ENCODE measurements around the gene ULBP2.
"Not testable (repeated sequence)": the region's sequence is repeated elsewhere in the genome, so short reads cannot be mapped to it uniquely, and the experiment has no call there.

- not testable (repeated sequence) for TF ChIP-seq CTCF (IDR thresholded peaks at IDR 0.05); ZFX (IDR thresholded peaks at IDR 0.05; ENCODE audit: borderline replicate concordance)
Measured at GRCh38 chr6:149954328-149954983, 12.6 kb downstream of the ULBP2 start.
